IPS-NIHi11 (cell line): ENCODE results near the gene USF1.
"Not testable (repeated sequence)": the region's sequence is repeated elsewhere in the genome, so short reads cannot be mapped to it uniquely, and the experiment has no call there.

ENCODE experiments used
- DNase-seq: peaks from one replicate; pipeline ENCODE4 v3.0.0; 2012; ENCODE audit warnings: mixed read lengths, low spot score

USF1 gene

DNA sequence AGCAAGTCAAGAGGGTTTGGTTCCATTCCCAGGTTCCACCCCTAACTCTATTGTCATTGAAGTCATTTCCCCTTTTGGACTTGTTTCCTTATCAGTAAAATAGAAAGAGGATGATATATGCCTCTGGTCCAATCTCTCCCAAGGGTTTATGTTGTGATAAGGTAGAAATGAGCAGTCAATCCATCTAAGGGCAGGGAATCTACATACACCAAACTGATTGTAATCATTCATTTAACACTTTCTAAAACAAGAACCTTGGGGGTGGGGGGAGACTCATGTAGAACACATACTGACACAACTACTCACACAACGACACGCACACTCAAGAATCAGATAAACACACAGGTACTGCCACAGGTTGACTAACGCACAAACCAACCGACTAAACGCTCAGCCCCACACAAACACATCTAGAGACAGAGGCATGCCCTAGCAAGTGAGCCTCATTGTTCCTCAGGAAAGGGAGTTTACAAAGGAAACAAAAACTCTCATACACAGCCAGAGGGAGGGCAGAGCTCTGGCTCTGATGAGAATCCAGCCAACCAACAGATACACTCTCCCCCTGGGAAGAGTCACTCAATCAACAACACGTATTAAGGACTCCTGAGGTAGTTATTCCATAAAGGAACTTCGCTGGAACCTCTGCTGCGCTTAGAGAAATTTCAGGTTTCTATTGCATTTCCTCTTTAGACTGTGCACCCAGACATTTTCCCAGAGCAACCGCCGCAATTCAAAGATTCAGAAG is 25.9 kb downstream of the USF1 start:
- no peak for DNase-seq

DNA sequence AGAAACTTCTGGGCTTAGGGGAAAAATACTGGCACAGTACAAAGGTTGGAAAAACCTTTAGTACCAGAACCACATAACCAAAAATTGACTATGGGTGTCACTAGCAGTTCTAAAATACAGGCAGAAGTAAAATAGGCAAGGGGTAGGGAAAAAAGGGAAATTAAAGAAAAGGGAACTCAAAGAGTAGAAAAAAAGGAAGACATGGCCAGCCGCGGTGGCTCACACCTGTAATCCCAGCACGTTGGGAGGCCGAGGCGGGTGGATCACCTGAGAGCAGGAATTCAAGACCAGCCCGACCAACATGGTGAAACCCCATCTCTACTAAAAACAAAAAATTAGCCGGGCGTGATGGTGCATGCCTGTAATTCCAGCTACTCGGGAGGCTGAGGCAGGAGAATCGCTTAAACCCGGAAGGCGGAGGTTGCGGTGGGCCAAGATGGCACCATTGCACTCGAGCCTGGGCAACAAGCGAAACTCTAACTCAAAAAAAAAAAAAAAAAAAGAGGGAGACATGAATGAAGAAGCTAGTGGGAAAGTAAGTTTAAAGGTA is 26.6 kb downstream of the USF1 start:
- DNase-seq: not testable (repeated sequence)

DNA sequence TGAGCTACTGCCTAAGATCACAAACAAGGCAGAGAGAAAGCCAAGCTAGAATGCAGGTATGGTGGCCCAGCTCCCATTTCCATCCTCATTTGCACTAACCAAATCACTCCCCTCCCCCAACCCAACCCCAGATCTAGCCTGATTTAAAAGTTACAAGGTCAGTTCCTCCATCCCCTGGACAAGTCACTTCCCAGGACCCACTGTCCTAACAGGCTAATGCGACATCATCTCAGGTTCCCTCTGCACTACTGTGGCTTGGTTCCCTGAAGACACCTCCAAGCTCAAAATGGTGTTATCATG is 27.2 kb downstream of the USF1 start:
- no peak for DNase-seq

DNA sequence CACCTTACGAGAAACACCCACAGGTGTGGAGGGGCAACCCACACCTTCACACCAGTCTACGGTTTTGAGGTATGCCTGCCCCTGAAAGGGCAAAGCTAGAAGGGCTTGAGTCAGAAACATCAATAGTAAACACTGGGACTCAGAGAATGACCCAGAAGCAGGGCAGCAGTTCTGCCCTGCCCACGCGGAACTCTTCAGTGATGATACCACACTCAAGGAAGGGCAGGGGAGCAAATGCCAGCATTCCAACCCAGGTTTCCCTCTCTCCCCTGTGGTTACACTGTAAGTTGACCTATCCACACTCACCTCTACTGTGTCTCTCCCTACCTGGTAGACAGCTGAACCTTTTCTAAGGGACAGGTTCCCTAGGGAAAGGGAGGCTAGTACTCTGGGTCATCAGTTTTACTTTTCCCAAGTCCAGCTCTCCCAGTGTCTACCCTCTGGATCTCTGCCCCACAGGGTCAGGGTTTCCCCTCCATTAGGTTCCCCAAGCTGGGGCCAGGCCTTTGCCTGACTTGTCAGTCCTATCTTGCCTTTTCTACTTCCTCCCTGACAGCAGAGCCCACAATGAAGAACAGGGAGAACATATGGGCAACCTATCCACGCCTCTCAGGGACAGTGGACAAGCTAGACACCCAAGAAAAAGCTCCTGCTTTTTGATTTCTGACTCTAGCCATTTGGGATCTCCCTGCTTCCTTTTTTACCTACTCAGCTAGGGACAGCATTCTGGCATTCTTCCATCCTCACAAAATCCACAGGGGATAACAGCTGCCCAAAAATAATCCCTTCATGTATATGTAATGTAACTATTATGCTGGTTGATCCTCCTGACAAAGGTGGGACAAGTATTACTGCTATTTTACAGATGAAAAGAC is 27.8 kb downstream of the USF1 start:
- no peak for DNase-seq

DNA sequence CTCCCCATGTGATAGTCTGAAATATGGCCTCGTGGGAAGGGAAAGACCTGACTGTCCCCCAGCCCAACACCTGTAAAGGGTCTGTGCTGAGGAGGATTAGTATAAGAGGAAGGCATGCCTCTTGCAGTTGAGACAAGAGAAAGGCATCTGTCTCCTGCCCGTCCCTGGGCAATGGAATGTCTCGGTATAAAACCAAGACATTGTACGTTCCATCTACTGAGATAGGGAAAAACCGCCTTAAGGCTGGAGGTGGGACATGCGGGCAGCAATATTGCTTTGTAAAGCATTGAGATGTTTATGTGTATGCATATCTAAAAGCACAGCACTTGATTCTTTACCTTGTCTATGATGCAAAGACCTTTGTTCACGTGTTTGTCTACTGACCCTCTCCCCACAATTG is 28.6 kb downstream of the USF1 start:
- not testable (repeated sequence) for DNase-seq

DNA sequence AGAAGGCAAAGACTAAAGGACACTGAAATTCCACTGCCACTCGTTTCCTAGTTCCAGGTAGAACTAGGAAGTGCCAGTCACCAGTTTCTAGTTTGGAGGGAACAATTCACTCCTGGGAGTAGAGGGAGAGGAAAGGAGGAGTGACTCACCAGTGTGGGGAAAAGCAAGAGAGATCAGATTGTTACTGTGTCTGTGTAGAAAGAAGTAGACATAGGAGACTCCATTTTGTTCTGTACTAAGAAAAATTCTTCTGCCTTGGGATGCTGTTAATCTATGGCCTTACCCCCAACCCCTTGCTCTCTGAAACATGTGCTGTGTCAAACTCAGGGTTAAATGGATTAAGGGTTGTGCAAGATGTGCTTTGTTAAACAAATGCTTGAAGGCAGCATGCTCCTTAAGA is 29.1 kb downstream of the USF1 start:
- not testable (repeated sequence) for DNase-seq

DNA sequence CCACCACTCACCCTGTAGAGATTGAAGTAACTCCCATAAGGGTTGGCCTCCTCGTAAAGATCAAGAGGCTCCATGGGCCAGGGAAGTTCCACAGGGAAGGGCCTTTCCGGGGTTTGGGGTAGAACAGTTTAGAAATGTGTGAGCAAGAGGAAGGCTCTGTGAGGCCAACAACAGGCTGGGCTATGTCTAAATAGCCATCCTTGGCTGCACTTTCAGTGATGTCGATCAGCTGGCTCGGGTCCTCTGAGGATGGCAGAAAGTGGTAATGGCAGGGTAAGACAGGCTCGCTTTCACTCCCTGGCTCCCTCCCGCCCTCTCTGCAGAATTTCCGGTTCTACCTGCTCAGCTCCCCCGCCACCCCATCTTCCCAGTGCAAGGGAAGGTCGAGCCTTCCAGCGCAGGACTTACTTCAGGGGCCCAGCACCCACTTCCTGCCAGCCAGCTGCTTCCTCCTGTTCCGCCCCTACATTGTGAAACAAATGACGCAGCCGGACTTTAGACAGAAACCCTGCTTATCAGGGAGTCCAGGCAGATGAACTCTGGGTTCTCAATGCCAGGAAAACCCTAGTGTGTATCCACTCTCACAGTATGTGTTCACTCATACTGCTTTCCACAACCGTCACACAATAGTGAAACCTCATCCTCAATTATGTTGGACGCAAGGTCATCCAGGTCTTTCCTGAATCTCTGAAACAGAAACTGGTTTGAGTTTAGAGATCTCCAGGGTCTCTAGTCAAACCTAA is 32.1 kb downstream of the USF1 start:
- peak; percentile 65 for DNase-seq

DNA sequence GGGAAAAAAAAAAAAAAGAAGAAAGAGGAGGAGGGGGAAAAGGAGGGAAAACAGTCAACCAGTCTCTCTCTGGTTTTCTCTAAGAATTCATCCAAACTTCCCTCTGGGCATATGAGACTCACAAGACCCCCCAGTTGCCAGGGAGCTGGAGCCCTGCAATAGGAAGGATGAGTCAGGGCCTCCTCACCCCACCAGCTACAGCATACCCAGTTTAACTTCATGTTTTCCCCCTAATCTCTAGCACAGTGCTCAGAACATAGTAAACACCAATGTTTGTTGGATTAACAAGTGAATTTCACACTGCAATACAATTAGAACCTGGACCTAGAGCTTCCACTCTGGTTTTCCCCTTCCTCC is 32.7 kb downstream of the USF1 start:
- DNase-seq: no peak

DNA sequence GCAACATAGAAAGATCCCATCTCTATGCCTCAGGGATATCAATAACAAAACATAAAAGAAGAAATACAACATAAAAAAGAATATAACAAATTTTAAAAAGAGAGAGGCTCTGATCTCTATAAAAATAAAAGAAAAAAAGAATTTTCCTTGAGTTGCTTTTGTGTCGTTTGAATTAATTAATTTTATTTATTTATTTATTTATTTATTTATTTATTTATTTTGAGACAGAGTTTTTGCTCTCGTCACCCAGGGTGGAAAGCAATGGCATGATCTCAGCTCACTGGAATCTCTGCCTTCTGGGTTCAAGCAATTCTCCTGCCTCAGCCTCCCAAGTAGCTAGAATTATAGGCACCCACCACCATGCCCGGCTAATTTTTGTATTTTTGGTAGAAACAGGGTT is 33.4 kb downstream of the USF1 start:
- no peak for DNase-seq

DNA sequence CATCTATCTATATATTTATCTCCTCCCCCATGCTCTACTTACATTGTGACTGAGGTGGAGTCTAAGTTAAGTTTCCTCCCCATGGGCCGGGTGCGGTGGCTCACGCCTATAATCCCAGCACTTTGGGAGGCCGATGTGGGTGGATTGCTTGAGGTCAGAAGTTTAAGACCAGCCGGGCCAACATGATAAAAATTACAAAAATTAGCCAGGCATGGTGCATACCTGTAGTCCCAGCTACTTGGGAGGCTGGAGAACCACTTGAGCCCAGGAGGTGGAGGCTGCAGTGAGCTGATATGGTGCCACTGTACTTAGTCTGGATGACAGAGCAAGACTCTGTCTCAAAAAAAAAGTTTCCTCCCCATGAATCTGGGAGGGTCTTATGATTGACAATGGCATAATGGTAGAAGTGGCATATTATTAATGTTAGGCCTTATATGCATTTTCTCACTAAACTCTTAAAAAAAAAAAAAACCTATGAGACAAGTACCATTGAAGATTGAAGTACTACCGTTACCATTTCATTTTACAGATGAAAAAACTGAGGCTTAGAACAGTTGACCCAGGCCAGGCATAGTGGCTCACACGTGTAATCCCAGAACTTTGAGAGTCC is 36.1 kb downstream of the USF1 start:
- DNase-seq: no peak

DNA sequence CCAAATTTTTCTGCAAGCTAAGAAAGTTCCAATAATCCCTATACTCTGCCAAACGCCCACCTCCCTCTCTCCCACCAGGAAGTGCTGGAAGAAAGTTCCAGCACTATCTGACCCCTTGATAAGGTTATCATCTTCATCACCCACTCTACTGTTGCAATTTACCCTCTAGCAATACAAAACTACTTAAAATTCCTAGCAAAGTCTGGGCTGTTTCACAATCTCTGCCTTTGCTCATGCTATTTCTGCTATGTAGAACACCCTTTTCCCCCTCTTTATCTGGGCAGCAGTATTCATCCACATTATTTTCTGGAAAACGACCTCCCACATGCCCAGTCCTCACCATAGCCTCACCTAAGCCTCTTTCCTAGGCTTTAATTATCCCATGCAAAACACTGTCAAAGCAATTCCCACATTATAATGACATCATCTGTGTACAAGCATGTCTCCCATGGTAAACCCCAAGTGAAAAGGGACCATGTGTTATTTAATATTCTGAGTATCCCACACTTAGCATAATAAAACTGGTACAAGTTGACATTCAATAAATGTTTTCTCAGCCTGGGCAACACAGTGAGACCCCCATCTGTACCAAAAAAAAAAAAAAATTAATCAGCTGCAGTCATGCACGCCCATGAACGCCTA is 36.8 kb downstream of the USF1 start:
- no peak for DNase-seq

DNA sequence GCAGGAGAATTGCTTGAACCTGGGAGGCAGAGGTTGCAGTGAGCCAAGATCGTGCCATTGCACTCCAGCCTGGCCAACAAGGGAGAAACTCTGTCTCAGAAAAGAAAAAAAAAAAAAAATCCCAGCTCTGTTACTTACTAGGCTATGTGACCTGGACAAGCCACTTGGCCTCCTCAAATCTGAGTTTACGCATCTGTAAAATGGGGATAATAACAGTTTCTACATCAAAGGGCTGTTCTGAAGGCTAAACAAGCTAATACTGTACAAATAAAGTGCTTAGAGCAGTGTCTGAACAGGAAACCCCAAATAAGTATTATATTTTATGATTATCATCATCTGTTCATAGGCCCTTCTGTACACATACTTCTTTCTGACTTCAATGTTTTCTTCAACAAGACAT is 38.4 kb downstream of the USF1 start:
- no peak for DNase-seq

DNA sequence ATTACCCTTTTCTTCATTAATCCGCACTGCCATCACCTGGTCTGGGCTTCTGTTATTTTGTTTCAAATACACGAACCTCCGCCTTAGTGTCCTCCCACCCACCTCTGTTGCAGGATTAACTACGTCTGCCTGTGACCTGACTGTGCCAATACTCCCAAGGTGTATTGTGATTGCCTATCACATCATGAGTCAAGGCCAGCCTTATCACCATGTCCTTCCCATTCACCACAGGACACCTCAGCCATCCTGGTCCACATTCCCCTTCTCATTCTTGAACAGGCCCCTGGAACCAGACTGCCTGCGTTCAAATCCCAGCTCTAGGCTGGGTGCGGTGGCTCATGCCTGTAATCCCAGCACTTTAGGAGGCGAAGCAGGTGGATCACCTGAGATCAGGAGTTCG is 39.2 kb downstream of the USF1 start:
- DNase-seq: no peak

DNA sequence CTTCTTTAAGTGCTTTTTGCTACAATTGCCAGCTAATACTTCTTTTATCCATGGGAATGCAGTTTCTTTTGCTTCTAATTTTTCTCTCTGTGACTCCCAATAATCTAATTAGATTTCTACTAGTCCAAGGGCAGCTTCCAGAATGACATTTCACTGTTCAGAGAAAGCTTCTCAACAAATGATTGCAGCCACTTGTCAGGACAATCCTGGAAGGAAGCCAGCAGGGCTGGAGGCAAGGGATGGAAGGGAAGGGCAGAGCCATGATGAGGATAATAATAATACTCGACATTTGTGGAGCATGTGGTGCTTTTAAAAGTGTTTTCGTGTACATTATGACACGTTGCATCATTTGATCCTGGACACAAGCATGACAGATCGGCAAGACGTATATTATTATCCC is 44.3 kb downstream of the USF1 start:
- DNase-seq: no peak

DNA sequence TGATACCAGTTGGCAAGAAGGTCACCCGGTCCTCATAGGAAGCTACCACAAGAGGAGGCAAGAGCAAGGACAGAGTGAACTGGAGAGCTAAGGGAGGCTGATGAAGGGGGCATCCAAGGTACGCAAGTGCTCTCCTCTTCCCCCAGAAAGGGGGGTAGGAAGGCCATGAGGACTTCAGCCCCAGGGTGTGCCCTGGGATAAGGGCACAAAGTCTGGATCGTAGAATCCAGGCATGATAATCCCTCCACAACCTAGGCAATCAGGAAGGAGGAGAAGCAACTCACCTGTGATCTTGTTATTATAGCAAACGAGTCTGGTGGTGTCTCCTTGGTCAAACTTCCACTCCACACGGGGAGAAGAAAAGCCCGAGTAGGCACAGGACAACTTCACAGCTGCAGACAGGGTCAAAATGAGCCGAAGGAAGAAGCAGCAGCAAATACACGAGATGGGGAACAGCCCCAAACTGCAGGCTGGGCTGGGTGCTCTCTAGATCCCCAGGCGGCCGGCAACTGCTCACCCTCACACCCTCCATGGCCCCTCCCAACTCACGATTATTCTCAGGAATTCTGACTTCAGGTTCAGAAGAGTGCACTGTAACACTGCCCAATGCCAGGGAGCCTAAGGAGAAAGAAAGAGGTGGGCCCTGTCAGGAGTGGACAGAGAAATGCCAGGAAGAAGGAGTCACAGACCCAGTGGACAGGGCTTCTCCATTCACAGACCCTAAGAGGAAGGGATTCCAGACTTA is 44.9 kb downstream of the USF1 start:
- DNase-seq: no peak

DNA sequence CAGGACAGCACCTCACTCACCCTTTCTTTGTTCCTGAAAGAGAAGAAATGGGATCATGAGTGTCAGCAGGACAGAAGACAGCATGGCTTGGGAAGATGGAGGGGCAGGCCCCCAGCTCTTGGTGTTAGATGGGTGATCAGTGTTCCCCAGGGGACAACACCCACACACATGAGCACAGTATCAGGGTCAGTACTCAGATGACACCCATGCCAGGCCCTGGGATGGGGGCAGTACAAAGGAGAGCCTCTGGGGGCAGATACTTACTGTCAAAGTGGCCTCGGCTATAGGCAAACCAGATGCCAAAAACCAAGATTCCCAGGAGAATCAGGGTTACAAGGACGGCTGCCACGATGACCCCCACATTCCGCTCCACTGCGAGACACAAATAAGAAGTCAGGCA is 46.4 kb downstream of the USF1 start:
- no peak for DNase-seq

DNA sequence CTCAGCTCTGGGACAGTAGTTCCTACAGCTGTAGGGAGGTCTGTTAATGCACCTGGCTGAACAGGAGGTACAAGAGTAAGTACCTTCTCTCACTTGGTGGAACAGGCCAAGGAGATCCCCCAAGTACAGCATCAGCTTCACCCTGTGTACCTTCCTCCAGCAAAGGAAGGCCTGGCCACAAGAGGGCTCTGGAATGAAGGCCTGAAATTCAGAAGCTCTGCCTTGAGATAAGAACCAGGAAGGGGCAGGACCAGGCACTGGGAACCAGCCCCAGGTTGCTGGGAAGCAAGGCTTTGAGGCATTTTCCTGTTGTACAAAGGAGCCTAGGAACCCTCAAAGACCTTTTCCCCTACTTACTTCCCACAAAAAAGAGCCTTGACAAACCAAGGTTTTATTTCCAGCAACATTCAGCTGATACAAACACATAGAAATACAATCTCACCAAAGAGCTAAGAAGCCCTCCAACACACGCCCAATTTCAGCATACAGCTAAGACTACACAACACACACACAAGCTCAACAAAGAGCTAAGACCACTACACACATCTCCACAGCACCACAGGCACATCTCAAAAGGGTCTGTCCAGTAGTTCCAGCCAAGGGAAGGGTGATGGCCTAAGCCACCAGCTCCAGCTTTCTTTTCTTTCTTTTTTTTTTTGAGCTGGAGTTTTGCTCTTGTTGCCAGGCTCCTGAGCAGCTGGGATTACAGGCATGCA is 48.3 kb downstream of the USF1 start:
- DNase-seq: peak; percentile 70

DNA sequence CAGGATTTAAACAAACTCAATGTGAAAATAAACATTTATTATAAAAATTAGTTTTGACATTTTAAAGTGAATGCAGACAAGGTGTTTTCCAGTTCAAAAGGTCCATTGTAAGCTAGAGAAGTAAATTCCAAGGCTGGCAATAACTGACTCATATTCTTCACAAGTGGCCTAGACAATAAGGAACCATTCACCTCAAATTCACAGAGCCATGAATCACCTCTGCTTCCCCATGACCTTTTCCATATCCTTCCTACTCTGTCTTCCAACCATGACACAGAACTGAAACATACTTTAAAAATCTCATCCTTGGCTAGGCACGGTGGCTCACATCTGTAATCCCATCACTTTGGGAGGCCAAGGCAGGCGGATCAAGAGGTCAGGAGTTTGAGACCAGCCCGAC is 49.6 kb downstream of the USF1 start:
- no peak for DNase-seq

DNA sequence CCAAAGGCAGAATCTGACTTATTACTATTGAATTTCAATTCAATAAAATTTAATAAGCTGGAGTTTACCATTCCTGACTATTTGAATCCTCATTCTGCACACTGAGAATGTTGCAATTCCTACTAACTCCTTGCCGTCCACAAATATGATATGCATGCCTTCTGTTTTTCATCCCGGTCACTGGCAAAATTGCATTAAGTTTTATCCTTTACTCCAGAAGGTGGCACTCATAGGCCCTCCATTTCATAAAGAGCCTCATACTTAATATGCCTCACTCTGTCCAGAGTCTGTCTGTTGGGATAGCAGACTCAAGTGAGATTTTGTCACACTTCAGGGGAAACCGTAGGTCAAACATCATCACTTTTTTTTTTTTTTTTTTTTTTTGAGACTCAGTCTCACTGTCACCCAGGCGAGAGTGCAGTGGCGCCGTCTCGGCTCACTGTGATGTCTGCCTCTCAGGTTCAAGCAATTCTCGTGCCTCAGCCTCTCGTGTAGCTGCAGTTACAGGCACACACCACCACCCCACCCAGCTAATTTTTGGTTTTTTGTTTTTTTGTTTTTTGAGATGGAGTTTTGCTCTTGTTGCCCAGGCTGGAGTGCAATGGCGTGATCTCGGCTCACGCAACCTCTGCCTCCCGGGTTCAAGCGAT is 52.1 kb downstream of the USF1 start:
- no peak for DNase-seq

DNA sequence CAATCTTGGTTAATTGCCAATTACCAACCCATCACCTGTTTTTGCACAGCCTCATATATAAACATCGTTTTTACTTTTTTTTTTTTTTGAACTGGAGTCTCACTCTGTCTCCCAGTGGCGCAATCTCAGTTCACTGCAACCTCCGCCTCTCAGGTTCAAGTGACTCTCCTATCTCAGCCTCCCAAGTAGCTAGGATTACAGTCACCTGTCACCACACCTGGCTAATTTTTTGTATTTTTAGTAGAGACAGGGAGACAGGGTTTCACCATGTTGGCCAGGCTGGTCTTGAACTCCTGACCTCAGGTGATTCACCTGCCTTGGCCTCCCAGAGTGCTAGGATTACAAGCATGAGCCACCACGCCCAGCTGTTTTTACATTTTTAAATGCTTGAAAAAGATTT is 53.7 kb downstream of the USF1 start:
- not testable (repeated sequence) for DNase-seq
